IPS-NIHi11 (cell line): Measurements from ENCODE around the gene PHF24.
"Not testable (repeated sequence)": the region's sequence is repeated elsewhere in the genome, so short reads cannot be mapped to it uniquely, and the experiment has no call there.

Experiments used
- DNase-seq: peaks from one replicate; pipeline ENCODE4 v3.0.0; 2012; ENCODE audit warnings: mixed read lengths, low spot score

Gene PHF24

GRCh38 chr9:34957492-34958410 lies at the start of gene PHF24:
Gene PHF24, plus strand, starts transcription at chr9:34958285. Its CDS starts 13,014 bp downstream, at chr9:34971299.
- peak; percentile 54 for DNase-seq

- no peak for DNase-seq
Measured at GRCh38 chr9:34927061-34927460, 31.0 kb upstream of the PHF24 start.

- DNase-seq, result no peak
Measured at GRCh38 chr9:34928921-34929320, 29.2 kb upstream of the PHF24 start.

GRCh38 chr9:34929506-34930102 lies 28.5 kb upstream of the PHF24 start:
- peak; percentile 59 for DNase-seq

GRCh38 chr9:34939989-34940388 lies 18.1 kb upstream of the PHF24 start:
- DNase-seq, result not testable (repeated sequence)

- no peak for DNase-seq
Measured at GRCh38 chr9:34948451-34948850, 9.6 kb upstream of the PHF24 start.

GRCh38 chr9:34954225-34954624 lies 3.9 kb upstream of the PHF24 start:
- no peak for DNase-seq

GRCh38 chr9:34956066-34956465 lies 2.0 kb upstream of the PHF24 start:
- not testable (repeated sequence) for DNase-seq

- no peak for DNase-seq
Measured at GRCh38 chr9:34956648-34957047, 1.4 kb upstream of the PHF24 start.

GRCh38 chr9:34958411-34958982 lies 412 bp downstream of the PHF24 start:
- no peak for DNase-seq

GRCh38 chr9:34959461-34959860 lies 1.4 kb downstream of the PHF24 start:
- no peak for DNase-seq

GRCh38 chr9:34961574-34962490 lies 3.7 kb downstream of the PHF24 start:
- DNase-seq, result no peak

GRCh38 chr9:34962546-34962945 lies 4.5 kb downstream of the PHF24 start:
- DNase-seq, result no peak

GRCh38 chr9:34963552-34963951 lies 5.5 kb downstream of the PHF24 start:
- no peak for DNase-seq

- no peak for DNase-seq
Measured at GRCh38 chr9:34964458-34964857, 6.4 kb downstream of the PHF24 start.

GRCh38 chr9:34971146-34971811 lies 13.2 kb downstream of the PHF24 start:
- no peak for DNase-seq

GRCh38 chr9:34974664-34975063 lies 16.6 kb downstream of the PHF24 start:
- DNase-seq, result no peak

GRCh38 chr9:34976441-34976840 lies 18.4 kb downstream of the PHF24 start:
- no peak for DNase-seq

- no peak for DNase-seq
Measured at GRCh38 chr9:34976992-34977391, 18.9 kb downstream of the PHF24 start.

- DNase-seq, result no peak
Measured at GRCh38 chr9:34980181-34980761, 22.2 kb downstream of the PHF24 start.

- no peak for DNase-seq
Measured at GRCh38 chr9:34982361-34982760, 24.3 kb downstream of the PHF24 start.
